ENCODE data around the gene SMAD6.
"Not testable (repeated sequence)": the region's sequence is repeated elsewhere in the genome, so short reads cannot be mapped to it uniquely, and the experiment has no call there.

The SMAD6 gene

DNA sequence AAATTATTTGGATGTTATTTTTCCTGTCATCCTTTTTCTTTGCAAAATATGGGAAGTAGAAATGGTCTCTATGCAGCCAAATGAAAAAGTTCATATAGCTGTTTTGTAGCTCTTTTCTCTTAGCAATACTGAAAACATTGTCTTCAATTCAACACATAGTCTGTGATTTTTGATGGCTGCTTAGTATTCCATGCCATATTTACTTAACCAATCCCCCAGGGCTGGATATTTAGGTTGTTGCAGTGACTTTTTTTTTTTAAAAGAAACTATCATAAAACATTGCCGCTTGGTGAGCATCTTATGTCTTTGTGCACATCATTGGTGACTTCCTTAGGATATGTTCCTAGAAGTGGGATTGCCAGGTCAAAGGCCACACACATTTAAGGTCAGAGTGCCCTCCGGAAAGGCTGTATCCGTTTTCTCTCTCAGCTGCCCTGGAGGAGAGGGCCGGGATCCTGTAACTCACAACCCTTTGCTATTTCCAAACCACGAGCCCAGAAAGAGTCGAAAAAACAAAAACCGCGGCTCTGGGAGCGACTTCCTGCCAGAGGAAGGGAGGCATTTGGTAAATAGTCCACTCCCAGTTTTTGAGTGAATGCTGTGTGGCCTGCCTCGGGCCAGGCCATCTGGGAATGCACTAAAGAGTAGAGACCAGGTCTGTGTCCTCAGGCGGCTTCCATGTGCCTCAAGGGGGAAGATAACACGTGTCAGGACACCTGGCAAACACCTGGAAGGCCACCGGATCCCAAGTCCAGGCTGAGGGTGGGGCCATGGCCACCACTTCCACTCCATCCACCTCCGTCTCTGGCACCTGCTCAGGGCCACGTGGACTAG is 41.9 kb downstream of the SMAD6 start:
- DNase-seq, result no peak

DNA sequence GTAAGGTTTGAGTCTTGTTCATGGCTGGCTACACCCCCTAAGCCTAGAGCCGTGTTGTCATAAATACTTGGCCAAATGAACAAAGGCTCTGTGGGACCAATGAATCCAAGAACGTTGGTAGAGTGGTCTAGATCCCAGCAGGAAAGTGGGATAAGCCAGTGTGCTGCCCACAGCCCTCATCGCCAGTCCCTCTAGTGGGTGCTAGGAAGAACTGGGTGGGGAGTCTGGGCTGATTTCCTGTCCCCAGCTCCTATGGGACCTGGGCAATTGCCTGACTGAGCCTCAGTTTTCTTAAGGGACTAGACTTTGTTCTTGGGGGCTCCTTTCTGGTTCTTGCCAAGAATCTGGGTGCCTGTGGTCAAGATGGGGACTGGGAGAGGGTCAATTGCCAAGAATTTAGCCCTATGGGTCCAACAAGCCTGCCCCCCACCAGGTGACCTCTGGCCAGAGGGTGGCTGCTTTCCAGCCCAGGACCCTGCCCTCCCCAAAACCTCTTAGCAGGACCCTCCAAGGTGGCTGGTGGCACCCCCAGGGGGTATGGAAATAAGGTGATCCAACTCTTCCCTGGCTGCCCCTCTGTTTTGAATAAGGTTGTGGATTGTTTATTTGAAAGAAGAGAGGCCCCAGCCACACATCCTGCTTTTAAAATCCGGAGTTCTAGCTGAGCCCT is 42.7 kb downstream of the SMAD6 start:
- no peak for DNase-seq

DNA sequence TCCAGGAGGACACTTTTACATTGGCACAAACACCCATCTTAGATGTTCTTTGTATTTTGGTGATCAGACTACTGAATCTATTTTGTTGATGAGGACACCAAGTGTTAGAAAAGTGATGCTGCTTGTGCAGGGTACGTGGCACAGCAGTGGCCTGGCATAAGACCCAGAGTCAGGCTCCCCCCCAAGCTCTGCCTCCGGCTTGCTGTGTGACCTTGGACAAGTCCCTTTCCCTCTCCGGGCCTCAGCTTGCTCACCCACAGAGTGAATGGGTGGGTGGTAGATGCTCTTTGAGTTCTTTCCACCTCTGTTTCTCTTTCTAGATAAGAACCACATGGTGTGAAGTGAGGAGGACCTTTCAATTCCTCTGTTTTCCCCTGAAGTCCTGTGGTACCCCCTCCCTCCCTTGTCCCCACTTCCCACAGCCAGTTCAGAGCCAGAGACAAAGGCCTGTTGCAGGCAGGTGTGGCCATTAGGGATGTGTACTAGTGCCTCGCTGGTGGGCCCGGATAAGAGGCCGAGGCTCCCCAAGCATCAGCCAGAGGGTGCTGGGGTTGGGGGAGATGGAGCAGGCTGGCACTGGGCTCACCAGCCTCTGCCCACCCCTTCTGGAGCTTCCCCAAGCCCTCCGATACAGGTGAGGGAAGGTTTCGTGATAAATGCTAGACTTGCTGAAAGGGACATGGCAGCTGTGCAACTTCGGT is 43.6 kb downstream of the SMAD6 start:
- no peak for DNase-seq

DNA sequence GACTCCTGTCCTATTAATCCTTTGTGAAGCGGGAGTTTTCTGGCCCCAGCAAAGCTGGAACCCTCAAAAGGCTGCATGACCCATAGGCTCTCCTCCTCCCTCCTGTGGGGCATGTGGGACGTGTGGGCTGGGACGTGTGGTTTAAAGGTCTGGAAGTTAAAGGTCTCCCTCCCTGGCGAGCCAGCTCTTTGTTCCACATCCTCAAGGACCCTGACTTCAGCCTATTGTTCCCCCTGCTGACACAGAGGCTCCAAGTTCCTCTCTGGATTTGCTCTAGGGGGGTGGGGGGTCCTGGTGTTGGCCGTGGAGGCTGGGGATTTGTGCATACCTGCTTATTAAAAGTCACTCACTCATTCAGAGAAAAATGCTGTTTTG is 44.2 kb downstream of the SMAD6 start:
- DNase-seq, result no peak

DNA sequence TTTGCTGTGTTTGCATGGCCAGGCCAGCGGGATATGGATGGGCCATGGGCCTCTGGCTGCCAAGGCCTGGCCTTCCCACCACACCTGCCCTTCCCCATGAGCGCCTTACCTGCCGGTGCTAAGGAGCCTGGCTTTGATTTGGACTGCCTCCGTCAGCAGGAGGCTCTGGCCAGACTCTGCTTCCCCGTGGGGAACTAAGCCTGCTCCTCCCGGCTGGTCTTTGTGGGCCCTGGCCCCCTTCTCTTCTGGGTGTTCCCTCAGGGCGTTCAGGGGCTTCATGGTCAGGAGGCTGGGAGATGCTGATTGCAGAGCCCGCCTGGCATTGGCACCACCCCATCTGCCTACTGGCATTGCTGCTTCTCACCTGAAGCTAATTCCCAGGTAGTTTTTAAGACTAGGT is 45.2 kb downstream of the SMAD6 start:
- DNase-seq, result no peak

DNA sequence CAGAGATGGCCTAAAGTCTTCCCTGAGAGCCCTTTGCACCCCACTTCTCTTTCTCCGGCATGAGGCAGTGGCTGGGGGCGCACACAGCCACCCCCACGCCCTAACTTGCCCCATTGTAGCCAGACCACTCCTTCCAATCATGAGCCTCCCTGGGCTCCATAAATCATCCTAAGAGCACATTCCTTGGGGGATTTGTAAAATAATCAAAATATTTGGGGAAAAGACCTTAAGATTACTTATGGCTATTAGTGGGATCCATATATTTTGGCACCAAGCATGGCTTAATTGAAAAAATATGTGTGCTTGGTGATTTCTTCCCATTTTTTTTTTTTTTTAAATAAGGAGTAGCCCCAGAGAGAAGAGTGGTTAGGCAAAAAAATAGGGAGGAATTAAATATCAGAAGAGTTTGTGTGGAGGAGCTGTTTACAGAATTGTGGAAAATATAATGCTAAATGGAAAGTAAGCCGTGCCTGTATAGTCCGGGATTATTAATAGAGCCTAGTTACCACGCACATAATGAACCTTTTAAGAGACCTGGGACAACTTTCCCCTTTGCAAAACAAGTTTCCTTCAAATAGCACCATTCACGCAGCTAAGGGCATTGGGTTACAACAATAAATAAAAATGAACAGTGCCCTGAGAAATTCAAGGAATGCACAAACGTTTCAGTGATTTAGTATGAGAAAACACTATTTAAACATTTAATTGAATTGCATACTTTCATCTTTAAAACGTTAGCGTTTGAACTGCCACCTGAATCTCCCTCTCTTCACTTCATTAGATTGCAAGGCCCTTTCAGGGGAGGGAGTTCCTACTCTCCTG is 46.1 kb downstream of the SMAD6 start:
- DNase-seq, result no peak

DNA sequence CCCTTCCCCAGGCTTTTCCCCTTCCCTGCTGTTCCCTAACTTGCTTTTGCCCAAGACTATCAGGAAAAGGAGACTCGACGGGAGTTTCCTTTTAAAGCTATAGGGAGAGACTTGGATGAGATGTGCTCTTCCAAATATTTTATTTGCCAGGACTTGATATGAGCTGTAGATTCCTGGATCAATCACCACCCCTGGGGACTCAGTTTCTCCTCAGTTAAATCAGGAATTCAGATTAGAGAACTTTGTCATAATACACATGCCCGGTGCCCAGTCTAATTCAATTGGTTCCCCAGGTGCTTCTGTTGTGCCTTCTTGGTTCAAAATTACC is 46.6 kb downstream of the SMAD6 start:
- no peak for DNase-seq

DNA sequence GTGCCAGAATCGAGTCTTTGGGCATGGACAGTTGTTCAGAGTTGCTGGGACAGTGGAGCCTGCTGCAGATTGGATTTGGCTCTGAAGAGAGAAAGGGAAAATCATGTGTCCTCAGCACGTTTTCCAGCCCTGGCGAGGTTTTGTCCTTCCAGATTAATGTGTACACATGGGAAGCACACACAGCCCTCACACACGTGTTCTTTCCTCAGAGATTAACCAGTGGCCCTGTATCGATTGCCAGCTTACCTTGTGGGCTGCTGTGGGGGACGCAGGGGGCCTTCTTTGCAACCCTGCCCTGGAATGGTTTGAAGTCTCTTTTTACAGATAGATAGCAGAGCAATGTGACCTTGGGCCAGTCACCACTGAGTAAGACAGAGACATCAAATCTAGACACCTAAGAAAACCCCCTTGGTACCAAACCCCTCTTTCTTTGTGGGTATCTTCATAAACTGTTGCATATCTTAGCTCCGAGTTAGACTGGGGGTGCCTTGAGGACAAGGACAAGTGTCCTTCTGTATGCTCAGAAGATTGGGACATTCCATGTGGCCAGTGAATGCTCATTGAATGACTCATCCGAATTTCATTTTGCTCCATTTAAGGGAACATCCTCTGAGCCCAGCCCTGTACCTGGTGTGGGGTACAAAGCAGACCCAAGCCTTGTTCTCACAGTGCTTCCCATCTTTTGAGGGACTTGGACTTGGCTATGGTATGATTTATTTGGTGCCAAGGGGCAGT is 48.0 kb downstream of the SMAD6 start:
- DNase-seq, result no peak

DNA sequence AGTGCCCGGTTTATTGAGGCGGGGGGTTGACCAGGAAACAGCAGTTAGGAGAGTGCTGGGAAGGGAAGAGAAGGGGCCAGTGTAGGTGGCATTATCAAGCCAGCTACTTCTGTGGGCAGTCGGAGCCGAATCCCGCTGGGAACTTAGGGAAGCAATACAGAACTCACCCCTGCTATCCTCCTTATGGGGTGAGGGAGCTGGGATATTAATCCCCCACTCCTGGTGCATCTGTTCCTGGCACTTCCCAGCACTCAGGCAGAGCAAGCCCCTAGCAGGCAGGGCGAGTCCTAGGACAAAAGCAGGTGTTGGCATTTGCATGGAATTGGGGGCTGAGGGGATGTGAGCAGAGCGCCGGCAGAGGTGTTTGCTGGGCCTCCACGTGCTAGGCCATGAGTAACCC is 48.6 kb downstream of the SMAD6 start:
- no peak for DNase-seq

DNA sequence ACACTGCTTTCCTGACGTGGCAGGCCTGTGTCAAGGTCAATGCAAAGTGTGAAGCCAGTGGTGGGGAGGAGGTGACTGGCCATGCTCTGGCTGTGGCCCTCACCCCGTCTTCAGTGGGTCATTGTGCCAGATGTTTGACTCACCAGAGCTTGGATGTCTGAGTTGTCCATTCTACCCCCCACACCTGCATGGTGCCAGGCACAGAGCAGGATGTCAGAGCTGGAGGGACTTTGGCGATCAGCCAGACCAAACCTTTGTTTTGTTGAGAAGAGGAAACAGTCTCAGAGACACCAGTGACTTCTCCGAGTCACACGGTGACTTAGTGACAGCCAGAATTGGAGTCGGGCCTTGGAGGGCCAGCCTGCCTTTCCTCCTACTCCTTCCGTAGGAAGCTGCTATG is 49.5 kb downstream of the SMAD6 start:
- DNase-seq, result no peak

DNA sequence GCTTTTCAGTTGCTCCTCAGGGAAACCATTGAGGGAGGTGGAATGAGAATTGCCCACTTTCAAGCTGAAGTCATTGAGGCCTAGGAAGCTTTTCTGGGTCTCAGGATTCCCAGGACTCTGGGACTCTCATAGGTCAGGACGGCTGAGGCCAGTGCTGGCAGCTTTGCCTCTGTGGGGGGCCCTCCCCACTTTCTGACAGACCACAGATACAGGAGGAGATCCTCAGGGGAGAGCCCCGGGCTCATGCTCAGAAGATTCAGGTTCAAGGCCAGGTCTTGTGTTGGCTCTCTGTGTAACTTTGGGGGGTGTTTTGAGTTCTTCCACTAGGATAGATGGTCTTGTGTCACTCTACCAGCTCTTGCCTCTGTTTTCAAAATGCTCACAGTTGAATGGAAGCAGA is 50.0 kb downstream of the SMAD6 start:
- DNase-seq, result no peak

DNA sequence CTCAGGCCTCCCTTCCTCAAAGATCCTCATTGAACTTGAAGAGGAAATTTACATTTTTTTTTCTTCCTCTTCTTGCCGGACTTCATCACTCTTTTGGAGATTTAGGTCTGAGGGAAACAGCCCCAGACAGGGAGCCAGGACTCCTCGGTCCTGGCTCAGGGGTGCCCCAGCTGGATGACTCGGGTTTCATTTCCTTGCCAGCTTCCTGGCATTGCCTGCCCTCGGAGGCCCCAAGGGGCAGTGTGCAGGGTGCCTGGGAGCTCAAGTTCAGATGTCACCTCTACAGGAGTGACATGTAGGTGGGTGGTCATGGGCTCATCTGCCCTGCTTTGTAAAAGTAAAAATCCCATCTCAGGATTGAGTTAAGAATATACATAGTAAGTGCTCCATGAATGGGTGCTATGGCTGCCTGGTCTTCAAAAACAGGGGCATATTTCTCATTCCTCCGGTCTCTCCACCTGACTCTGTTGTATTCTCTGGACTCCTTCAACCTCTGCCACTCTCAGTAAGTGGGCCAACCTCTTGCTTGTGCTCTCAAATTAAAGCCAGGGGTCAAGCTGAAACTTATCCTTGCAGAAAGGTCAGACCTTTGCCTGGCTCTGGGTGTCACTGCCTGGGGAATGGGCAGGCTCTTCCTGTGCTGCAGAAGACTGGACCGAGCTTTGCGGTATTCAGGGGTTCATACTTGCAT is 51.8 kb downstream of the SMAD6 start:
- no peak for DNase-seq

DNA sequence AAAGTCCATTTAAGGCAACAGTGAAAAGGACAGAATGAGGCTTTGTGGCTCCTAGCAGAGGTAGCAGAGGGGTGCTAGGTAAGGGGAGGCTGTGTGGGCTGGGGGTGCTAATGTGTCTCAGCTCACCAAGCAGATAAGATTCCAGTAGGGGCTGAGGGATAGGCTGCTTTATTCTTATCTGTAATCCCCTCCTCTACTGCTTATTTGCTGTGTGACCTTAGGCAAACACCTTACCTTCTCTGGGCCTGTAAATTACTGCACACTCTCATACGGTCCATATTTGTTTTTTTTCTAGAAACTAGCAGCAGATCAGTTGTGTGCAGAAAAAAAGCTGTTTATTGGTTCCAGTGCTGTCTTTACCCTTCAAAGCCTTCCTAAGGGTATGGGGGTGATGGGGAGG is 52.8 kb downstream of the SMAD6 start:
- no peak for DNase-seq

DNA sequence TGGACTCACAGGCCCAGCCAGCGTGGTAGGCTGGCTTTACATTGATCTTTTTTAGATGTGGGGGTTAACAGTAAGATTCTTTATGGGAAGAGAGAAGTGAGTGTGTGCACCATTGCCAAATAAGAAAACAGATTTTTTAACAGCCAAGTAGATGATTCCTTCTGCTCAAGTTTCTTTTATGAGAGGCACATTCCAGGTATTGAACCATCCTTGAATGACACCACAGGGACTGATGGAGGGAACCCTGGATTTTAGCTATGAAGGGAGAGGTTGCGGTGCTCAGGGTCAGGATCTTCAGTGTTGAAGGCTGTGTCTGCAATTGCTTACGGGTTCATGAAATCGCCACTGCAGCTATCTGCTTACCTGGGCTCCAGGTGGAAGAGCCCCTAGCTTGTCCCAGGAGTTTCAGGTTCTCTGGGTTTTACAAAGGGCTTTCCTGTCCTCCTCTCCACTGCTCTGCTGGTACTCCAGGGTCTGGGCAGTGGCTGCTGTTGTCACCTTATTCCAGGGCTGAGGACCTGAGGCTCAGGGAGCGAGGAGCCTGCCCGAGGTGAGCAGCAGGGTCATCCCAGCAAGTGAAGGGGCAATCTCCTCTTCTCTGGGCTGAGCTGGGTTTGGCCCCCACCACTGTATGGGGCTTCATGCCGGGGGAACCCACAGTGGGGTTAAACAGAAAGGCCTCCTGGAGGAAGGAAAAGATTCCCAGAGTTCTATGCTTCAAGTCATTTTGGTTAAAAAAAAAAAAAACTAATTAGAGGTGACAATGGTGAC is 53.4 kb downstream of the SMAD6 start:
- no peak for DNase-seq

DNA sequence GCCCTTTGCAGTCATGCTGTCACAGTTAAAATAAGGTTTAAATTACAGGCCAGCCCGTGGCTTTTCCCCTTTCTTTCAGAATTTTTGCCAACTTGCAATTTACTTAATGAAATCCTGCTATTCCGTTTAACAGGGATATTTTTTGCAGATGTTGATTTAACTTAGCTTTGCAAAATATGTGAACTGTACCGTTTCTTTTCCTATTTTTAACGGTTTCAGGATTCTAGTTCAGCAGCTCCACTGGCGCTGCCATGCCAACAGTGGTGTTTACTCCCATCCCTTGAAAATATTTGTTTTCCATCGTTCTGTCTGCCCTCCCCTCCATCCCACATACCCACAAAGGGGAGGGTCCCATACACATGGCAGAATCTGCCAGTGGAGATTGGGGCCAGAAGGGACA is 54.3 kb downstream of the SMAD6 start:
- no peak for DNase-seq

DNA sequence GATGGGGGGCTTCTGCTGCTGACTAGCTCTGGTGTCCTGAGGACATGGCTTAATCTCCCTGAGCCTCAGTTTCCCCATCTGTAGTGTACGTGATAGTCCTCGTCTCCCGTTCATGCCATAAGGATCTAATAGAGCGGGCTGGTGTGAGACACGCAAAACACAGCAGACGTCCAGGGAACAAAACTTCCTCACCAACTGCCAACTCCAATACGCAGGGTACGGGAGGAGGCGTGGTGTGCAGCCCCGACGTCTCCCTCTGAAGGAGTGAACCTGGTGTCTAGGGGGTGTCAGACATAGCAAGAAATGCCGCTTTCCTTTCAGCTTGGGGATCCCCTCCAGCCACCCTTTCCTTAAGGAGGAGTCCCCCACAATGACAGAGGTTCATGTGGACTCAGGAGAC is 55.0 kb downstream of the SMAD6 start:
- DNase-seq, result no peak

DNA sequence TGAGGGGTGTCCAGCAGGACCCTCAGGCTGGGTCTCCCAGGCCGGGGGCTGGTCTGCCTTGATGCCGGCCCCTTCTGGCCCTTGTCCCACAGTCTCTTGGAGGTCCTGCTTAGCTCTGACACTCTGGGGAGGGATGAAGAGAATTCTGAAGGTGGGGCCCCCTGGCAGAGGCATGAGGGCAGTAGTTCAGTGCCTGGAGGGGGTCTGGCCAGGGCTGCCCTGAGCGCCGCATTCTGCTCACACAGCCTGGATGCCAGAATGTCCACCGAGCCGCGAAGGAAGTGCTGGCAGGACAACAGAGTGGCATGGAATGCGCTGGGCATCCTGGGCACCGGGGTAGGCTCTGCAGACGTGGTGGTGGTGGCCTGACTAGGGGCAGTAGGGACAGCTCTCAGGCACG is 55.5 kb downstream of the SMAD6 start:
- DNase-seq, result no peak

DNA sequence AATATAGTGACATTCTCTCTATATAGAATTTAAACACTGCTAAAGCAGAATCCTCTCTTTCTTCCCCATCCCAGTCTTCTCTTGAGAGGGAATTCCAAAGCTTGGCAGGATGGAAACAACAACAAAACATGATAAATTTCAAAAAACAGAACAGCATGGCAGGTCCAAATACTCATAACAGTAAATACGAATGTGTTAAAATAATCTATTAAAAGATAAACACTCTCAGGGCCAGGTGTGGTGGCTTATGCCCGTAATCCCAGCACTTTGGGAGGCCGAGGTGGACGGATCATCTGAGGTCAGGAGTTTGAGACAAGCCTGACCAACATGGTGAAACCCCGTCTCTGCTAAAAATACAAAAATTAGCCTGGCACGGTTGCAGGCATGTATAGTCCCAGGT is 56.2 kb downstream of the SMAD6 start:
- not testable (repeated sequence) for DNase-seq

DNA sequence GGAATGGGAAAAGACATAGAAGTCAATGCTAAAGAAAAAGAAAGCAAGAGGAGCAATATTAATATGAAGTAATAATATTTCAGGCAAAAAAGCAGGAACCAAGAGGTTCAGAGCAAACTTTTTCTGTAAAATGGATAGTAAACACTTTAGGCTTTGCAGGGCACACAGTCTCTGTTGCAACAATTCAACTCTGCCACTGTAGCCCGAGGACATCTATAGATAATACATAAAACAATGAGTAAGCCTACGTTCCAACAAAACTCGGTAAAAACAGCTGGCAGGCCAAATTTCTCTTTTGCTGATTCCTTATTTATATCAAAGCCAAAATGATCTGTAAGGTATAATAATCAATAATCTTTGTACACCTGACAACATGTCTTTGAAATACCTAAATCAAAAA is 56.8 kb downstream of the SMAD6 start:
- no peak for DNase-seq

DNA sequence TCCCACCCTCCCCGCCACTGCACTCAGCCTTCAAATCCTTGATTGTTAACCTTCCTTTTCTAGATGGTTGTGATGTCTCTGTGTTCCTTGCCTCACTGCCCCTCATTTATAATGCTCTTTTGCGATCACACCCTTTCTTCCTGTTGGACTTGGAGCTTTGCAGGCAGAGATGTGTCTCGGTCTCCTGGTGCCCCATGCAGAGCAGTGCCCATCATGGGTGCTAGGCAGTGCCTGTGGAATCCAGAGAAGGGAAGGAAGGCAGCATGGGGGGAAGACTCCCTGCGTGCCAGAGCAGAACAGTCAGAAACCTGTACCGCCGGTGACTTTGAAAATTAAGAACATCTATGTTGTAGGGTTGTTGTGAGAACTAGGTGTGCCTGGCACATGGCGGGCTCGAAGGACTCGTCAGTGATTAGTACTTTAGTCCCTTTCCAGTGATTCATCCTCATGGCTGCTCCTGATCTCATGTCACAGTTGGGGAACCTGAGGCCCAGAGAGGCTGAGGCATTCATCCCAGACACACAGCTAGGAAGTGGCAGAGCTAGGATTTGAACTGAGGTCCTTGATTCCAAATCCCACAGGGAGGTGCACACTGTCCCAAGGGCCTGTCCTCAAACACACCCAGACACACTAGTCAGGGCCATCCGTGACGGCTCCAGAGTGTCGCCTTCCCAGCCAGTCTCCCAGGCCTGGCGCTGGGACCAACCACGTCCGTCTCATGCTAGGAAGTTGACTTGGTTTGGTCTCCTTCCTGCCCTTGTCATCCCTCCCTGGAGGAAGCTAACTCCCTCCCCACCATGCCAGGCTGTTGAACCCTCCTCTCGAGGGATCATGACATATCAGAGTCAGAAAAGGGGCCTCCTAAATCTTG is 58.3 kb downstream of the SMAD6 start:
- DNase-seq, result no peak

Data from NCI-H2227 treated with DMSO at 0.1 percent for 48 hours (cell line).